Measurements from ENCODE around the gene MACROD2. TPM values are rescaled to one million over a fixed set of nuclear protein-coding genes. Genes with fewer than 3 reads are reported as not detected.

The MACROD2 gene
- total RNA-seq, 4 donors from 2014 or later: 10.0 to 24.0 (median 17.0) TPM

GRCh38 chr20:15345287-15345686, 1350.0 kb downstream of the MACROD2 start:
- no peak overlapping the region for H3K4me3 ChIP-seq (ENCODE audit: low read depth, poor library complexity, severe bottlenecking)
- intact Hi-C loops (cut with DNase I; ENCODE audit: low total_unique reads): no loop called here
- 94 to 99% methylated on average over 2 of the region's 2 CpGs for WGBS, 2 donors
- TF ChIP-seq, protein P1, sequence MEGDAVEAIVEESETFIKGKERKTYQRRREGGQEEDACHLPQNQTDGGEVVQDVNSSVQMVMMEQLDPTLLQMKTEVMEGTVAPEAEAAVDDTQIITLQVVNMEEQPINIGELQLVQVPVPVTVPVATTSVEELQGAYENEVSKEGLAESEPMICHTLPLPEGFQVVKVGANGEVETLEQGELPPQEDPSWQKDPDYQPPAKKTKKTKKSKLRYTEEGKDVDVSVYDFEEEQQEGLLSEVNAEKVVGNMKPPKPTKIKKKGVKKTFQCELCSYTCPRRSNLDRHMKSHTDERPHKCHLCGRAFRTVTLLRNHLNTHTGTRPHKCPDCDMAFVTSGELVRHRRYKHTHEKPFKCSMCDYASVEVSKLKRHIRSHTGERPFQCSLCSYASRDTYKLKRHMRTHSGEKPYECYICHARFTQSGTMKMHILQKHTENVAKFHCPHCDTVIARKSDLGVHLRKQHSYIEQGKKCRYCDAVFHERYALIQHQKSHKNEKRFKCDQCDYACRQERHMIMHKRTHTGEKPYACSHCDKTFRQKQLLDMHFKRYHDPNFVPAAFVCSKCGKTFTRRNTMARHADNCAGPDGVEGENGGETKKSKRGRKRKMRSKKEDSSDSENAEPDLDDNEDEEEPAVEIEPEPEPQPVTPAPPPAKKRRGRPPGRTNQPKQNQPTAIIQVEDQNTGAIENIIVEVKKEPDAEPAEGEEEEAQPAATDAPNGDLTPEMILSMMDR (IDR thresholded peaks at IDR 0.05): no peak
- TF ChIP-seq POLR2A (IDR thresholded peaks at IDR 0.05): no peak
- no peak for DNase-seq (ENCODE audit: low spot score in 2 of 2)

DNA sequence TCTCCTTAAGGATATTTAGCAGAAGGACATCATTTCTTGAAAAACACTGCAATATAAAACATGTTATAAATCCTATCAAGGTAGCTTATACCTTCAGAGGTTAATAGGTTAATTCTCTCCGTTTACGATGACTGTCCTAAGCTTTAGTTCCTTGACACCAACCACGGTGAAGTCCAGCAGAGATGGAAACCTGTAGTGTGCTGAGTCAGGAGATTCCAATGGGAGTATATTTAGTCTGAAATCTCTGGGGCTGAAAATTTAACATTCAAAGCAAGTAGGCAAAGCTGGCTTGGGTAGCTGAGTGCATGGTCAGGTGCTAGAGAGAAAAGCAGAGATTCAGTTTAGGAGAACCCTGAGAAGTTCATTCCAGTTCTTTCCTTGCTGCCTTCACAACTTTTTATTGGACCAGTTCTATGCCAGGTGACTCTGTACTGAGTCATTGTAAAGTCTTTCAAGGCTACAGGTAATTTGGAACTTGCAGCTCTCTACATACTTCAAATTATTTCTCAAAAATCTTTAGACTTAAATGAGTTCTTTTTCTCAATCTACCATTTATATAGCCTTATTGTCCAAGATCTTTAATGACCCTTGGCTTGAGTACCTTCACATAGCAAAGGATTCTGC, 1351.5 kb downstream of the MACROD2 start:
- H3K4me3 ChIP-seq (ENCODE audit: low read depth, poor library complexity, severe bottlenecking): no peak overlapping the region
- TF ChIP-seq POLR2A (IDR thresholded peaks at IDR 0.05): no peak
- TF ChIP-seq, protein P1 (IDR thresholded peaks at IDR 0.05): no peak
- no peak for DNase-seq (ENCODE audit: low spot score in 2 of 2)
- intact Hi-C loops (cut with DNase I; ENCODE audit: low total_unique reads): no loop called here
- 79 to 89% methylated on average over 3 of the region's 3 CpGs for WGBS, 2 donors

DNA sequence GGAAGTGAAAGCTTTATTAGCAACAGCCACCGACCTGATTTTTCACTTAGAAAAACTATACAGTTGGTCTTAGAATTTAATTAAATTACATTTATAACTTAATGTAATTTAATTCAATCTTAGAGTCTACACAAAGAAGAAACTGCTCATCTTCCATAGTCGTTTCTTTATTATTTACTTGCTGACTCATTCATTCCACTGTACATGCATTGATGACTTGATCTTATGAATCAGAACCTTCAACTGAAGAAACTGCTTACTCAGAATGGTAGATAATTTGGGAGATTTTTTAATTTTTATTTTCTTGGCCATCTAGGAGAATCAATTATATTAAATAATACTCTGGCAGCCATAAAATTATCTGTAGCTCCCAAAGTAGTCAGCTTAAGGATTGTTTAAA, 1363.7 kb downstream of the MACROD2 start:
- TF ChIP-seq, protein P1 (IDR thresholded peaks at IDR 0.05): no peak
- TF ChIP-seq POLR2A (IDR thresholded peaks at IDR 0.05): no peak
- 76% methylated on average over 2 of the region's 2 CpGs for WGBS, 2 donors
- no peak for DNase-seq (ENCODE audit: low spot score in 2 of 2)
- H3K4me3 ChIP-seq (ENCODE audit: low read depth, poor library complexity, severe bottlenecking): no peak overlapping the region
- intact Hi-C loops (cut with DNase I; ENCODE audit: low total_unique reads): no loop called here

DNA sequence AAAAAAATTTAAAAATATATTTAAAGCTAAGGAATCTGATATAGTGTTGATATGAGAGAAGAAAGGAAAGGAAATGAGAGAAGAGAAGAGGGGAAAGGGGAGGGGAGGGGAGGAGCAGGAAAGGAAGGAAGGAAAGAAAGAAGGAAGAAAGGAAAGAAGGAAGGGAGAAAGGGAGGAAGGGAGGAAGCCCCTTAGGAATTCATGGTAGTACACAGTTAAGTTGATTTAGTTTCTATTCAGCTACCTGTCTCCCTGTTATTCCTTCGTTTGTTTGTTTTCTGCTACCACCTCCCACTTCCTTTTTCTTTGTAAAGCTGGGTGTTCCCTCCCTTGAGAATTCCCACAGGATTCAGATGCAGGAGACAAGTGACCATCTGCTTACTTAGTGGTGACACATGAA, 1367.5 kb downstream of the MACROD2 start:
- no peak overlapping the region for H3K4me3 ChIP-seq (ENCODE audit: low read depth, poor library complexity, severe bottlenecking)
- 63 to 86% methylated on average over 1 of the region's 1 CpG for whole genome bisulfite sequencing, 2 donors
- intact Hi-C loops (cut with DNase I; ENCODE audit: low total_unique reads): no loop called here
- TF ChIP-seq, protein P1 (IDR thresholded peaks at IDR 0.05): no peak
- TF ChIP-seq POLR2A (IDR thresholded peaks at IDR 0.05): no peak
- DNase-seq (ENCODE audit: low spot score in 2 of 2): no peak

DNA sequence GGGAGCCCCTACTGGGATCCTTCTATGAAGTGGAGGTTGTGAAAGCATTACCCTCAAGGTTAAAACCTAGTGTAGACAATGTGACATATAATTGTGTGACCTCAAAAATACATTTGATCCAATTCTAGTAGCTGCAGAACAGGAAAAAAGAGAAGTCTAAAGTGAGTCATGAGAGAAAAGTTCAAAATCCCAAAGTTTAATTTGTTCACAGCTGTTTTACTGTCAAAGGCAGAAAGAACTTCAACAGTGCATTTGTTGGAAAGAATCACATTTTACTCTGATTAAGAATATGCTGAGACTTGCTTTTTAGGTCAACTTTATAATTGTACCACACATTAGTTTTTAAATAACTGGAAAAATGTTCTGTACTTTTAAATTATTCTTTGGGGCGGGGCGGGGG, 1369.5 kb downstream of the MACROD2 start:
- no peak for TF ChIP-seq POLR2A (IDR thresholded peaks at IDR 0.05)
- TF ChIP-seq, protein P1 (IDR thresholded peaks at IDR 0.05): no peak
- DNase-seq (ENCODE audit: low spot score in 2 of 2): no peak
- intact Hi-C loops (cut with DNase I; ENCODE audit: low total_unique reads): no loop called here
- WGBS, 2 donors: 39 to 41% methylated on average over 2 of the region's 2 CpGs
- no peak overlapping the region for H3K4me3 ChIP-seq (ENCODE audit: low read depth, poor library complexity, severe bottlenecking)

GRCh38 chr20:15370370-15370769, 1375.1 kb downstream of the MACROD2 start:
- no peak for DNase-seq (ENCODE audit: low spot score in 2 of 2)
- TF ChIP-seq, protein P1 (IDR thresholded peaks at IDR 0.05): no peak
- TF ChIP-seq POLR2A (IDR thresholded peaks at IDR 0.05): no peak
- 91 to 100% methylated on average over 1 of the region's 1 CpG for WGBS, 2 donors
- H3K4me3 ChIP-seq (ENCODE audit: low read depth, poor library complexity, severe bottlenecking): no peak overlapping the region
- intact Hi-C loops (cut with DNase I; ENCODE audit: low total_unique reads): no loop called here
